GM23338 (cell line): Measurements from ENCODE around the gene ARF6. TPM values are rescaled to one million over a fixed set of nuclear protein-coding genes. Genes with fewer than 3 reads are reported as not detected.

Source experiments
- ATAC-seq: fragments of 200-7000 bp; cut with Tn5 transposase; 3 replicates; pipeline ENCODE4 v1.9.1; 2020
- DNase-seq: peaks from one replicate; pipeline ENCODE4 v3.0.0-alpha.2; 2015; ENCODE audit warnings: low spot score
- H2AFZ ChIP-seq: fragments of 200-600 bp; sonication (generic); 2 replicates; pipeline ENCODE4 v1.8.0; 2016; ENCODE audit warnings: antibody characterized with exemption, mild to moderate bottlenecking, moderate library complexity
- H3F3A ChIP-seq: fragments of 200-600 bp; sonication (generic); replicated peaks from 2 replicates; pipeline ENCODE4 v1.8.0; 2017; ENCODE audit warnings: antibody characterized with exemption, mixed run types, low read depth
- H3K27ac ChIP-seq: fragments of 200-600 bp; sonication (generic); 2 replicates; pipeline ENCODE4 v1.6.1; 2016; ENCODE audit warnings: low read depth
- H3K27me3 ChIP-seq: fragments of 200-600 bp; sonication (generic); 2 replicates; pipeline ENCODE4 v1.8.0; 2016; ENCODE audit warnings: mild to moderate bottlenecking, mixed run types, moderate library complexity; ENCODE audit not compliant: insufficient read depth
- H3K36me3 ChIP-seq: fragments of 200-600 bp; sonication (generic); 2 replicates; pipeline ENCODE4 v1.8.0; 2016; ENCODE audit warnings: mild to moderate bottlenecking; ENCODE audit not compliant: insufficient read depth
- H3K4me1 ChIP-seq: fragments of 200-600 bp; sonication (generic); 2 replicates; pipeline ENCODE4 v1.8.0; 2016; ENCODE audit warnings: mild to moderate bottlenecking, moderate library complexity; ENCODE audit not compliant: insufficient read depth
- H3K4me2 ChIP-seq: fragments of 200-600 bp; sonication (generic); 2 replicates; pipeline ENCODE4 v1.7.1; 2017; ENCODE audit warnings: mixed run types
- H3K4me3 ChIP-seq: fragments of 200-600 bp; sonication (generic); 2 replicates; pipeline ENCODE4 v1.6.1; 2016; ENCODE audit warnings: mixed run types
- H3K79me2 ChIP-seq: fragments of 200-600 bp; sonication (generic); replicated peaks from 2 replicates; pipeline ENCODE4 v1.8.0; 2017; ENCODE audit warnings: mild to moderate bottlenecking; ENCODE audit not compliant: insufficient read depth
- H3K9me2 ChIP-seq: fragments of 200-600 bp; sonication (generic); 2 replicates; pipeline ENCODE4 v1.8.0; 2017; ENCODE audit not compliant: insufficient read depth
- H4K20me1 ChIP-seq: fragments of 200-600 bp; sonication (generic); replicated peaks from 2 replicates; pipeline ENCODE4 v1.8.0; 2017; ENCODE audit warnings: mild to moderate bottlenecking; ENCODE audit not compliant: insufficient read depth
- H3K27ac Mint-ChIP-seq: 2 replicates; pipeline ENCODE4 v1.8.0; 2020; ENCODE audit warnings: inconsistent platforms, mild to moderate bottlenecking, moderate library complexity, mixed read lengths
- H3K27me3 Mint-ChIP-seq: 3 replicates; pipeline ENCODE4 v1.8.0; 2022; ENCODE audit warnings: low read depth, mild to moderate bottlenecking, moderate library complexity, mixed read lengths, inconsistent platforms; ENCODE audit not compliant: insufficient read depth, poor library complexity
- H3K36me3 Mint-ChIP-seq: 3 replicates; pipeline ENCODE4 v1.8.0; 2021; ENCODE audit warnings: low read depth, mild to moderate bottlenecking, inconsistent platforms, moderate library complexity, mixed read lengths
- H3K4me1 Mint-ChIP-seq: 3 replicates; pipeline ENCODE4 v1.8.0; 2020; ENCODE audit warnings: mild to moderate bottlenecking, inconsistent platforms, mixed read lengths
- H3K4me3 Mint-ChIP-seq: 3 replicates; pipeline ENCODE4 v1.8.0; 2021; ENCODE audit warnings: moderate library complexity, mild to moderate bottlenecking, inconsistent platforms, mixed read lengths
- H3K9me3 Mint-ChIP-seq: 3 replicates; pipeline ENCODE4 v1.8.0; 2020; ENCODE audit warnings: moderate library complexity, mild to moderate bottlenecking, inconsistent platforms, mixed read lengths
- CREB1 ChIP-seq: fragments of 250-450 bp; sonication (Bioruptor Pico); IDR thresholded peaks from 2 replicates; pipeline ENCODE4 v1.5.0; 2020; ENCODE audit warnings: low read depth, mild to moderate bottlenecking, moderate library complexity
- EZH2 ChIP-seq: fragments of 200-600 bp; sonication (generic); IDR thresholded peaks from one replicate; pipeline ENCODE4 v1.8.0; 2017; ENCODE audit warnings: antibody characterized with exemption, mild to moderate bottlenecking, low read depth; ENCODE audit not compliant: unreplicated experiment
- EZH2phosphoT487 ChIP-seq: fragments of 200-600 bp; sonication (generic); IDR thresholded peaks from one replicate; pipeline ENCODE4 v1.8.1; 2018; ENCODE audit warnings: antibody characterized with exemption; ENCODE audit not compliant: unreplicated experiment
- JUNB ChIP-seq: IDR thresholded peaks from one replicate; pipeline ENCODE4 v1.6.1; 2016; ENCODE audit warnings: antibody characterized with exemption; ENCODE audit not compliant: unreplicated experiment
- polyA plus RNA-seq: library from polyadenylated mRNA; unstranded; fragments of >200 nt; fragmentation: Nextera tagmentation; extraction: Ambion mirVana; gene quantifications from 2 replicates; pipeline ENCODE4 v1.2.1, GENCODE V29; 2016
- total RNA-seq: library from RNA; depleted of rRNA; stranded (reverse); fragments of >200 nt; shearing (Covaris generic); gene quantifications from 2 replicates; pipeline ENCODE4 v1.2.3, GENCODE V29; 2014
- TF ChIP-seq, protein P1 (sequence below): fragments of 250-450 bp; sonication (Bioruptor Pico); IDR thresholded peaks from 2 replicates; pipeline ENCODE4 v1.5.0; 2020; ENCODE audit warnings: mild to moderate bottlenecking, moderate library complexity

The ARF6 gene
- total and polyA plus RNA-seq, 2 experiments from 2014 or later = 47.8 to 73.1 TPM

DNA sequence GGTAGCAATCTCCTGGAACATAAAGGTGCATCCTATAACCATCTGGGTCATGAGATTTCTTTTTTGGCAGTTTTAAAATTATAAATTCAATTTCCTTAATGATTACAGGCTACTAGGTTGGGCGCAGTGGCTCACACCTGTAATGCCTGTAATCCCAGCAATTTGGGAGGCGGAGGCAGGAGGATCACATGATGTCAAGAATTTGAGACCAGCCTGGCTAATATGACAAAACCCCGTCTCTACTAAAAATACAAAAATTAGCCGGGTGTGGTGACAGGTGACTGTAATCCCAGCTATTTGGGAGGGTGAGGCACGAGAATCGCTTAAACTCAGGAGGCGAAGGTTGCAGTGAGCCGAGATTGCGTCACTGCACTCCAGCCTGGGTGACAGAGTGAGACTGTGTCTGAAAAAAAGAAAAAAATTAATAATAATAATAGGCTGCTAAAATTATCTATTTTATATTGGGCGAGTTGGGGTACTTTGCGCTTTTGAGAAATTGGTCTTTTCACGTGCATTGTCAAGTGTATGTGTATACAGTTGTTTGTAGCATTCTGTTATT, 17.2 kb upstream of the ARF6 start (continued):
- TF ChIP-seq EZH2phosphoT487 (no peak), JUNB (no peak), EZH2 (no peak)

DNA sequence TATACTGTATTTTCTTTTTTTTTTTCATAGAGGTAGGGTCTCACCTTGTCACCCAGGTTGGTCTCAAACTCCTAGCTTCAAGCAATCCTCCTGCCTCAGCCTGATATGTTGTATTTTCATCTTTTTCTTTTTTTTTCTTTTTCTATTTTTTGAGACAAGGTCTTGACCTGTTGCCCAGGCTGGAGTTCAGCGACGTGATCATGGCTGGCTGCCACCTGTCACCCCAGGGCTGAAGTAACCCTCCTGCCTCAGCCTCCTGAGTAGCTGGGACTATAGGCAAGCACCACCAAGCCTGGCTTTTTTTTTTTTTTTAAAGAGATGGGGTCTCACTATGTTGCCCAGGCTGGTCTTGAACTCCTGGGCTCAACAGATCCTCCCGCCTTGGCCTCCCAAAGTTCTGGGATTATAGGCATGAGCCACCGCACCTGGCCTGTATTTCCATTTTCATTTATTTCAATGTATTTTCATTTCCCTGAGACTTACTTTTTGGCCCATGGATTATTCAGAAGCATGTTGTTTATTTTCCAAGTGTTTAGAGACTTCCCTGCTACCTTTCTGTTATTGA, 16.2 kb upstream of the ARF6 start:
- TF ChIP-seq, protein P1, sequence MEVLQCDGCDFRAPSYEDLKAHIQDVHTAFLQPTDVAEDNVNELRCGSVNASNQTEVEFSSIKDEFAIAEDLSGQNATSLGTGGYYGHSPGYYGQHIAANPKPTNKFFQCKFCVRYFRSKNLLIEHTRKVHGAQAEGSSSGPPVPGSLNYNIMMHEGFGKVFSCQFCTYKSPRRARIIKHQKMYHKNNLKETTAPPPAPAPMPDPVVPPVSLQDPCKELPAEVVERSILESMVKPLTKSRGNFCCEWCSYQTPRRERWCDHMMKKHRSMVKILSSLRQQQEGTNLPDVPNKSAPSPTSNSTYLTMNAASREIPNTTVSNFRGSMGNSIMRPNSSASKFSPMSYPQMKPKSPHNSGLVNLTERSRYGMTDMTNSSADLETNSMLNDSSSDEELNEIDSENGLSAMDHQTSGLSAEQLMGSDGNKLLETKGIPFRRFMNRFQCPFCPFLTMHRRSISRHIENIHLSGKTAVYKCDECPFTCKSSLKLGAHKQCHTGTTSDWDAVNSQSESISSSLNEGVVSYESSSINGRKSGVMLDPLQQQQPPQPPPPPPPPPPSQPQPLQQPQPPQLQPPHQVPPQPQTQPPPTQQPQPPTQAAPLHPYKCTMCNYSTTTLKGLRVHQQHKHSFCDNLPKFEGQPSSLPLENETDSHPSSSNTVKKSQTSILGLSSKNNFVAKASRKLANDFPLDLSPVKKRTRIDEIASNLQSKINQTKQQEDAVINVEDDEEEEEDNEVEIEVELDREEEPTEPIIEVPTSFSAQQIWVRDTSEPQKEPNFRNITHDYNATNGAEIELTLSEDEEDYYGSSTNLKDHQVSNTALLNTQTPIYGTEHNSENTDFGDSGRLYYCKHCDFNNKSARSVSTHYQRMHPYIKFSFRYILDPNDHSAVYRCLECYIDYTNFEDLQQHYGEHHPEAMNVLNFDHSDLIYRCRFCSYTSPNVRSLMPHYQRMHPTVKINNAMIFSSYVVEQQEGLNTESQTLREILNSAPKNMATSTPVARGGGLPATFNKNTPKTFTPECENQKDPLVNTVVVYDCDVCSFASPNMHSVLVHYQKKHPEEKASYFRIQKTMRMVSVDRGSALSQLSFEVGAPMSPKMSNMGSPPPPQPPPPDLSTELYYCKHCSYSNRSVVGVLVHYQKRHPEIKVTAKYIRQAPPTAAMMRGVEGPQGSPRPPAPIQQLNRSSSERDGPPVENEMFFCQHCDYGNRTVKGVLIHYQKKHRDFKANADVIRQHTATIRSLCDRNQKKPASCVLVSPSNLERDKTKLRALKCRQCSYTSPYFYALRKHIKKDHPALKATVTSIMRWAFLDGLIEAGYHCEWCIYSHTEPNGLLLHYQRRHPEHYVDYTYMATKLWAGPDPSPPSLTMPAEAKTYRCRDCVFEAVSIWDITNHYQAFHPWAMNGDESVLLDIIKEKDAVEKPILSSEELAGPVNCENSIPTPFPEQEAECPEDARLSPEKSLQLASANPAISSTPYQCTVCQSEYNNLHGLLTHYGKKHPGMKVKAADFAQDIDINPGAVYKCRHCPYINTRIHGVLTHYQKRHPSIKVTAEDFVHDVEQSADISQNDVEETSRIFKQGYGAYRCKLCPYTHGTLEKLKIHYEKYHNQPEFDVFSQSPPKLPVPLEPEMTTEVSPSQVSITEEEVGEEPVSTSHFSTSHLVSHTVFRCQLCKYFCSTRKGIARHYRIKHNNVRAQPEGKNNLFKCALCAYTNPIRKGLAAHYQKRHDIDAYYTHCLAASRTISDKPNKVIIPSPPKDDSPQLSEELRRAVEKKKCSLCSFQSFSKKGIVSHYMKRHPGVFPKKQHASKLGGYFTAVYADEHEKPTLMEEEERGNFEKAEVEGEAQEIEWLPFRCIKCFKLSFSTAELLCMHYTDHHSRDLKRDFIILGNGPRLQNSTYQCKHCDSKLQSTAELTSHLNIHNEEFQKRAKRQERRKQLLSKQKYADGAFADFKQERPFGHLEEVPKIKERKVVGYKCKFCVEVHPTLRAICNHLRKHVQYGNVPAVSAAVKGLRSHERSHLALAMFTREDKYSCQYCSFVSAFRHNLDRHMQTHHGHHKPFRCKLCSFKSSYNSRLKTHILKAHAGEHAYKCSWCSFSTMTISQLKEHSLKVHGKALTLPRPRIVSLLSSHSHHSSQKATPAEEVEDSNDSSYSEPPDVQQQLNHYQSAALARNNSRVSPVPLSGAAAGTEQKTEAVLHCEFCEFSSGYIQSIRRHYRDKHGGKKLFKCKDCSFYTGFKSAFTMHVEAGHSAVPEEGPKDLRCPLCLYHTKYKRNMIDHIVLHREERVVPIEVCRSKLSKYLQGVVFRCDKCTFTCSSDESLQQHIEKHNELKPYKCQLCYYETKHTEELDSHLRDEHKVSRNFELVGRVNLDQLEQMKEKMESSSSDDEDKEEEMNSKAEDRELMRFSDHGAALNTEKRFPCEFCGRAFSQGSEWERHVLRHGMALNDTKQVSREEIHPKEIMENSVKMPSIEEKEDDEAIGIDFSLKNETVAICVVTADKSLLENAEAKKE = no peak
- TF ChIP-seq CREB1 (CRISPR knock-in tag) = no peak
- Mint-ChIP-seq H3K4me1 (peaks cover 4% of the 10 kb centered on the region), H3K27ac (no peak overlapping the region), H3K4me3 (no peak overlapping the region), H3K9me3 (no peaks in the 10 kb centered on the region), H3K27me3 (peaks cover 5% of the 10 kb centered on the region), H3K36me3 (no peaks in the 10 kb centered on the region)
- Histone ChIP-seq H3K27ac (no peak overlapping the region), H3K4me3 (no peak overlapping the region), H3K36me3 (no peaks in the 10 kb centered on the region), H3F3A (no peaks in the 10 kb centered on the region), H3K9me2 (no peaks in the 10 kb centered on the region), H4K20me1 (no peaks in the 10 kb centered on the region), H3K4me2 (no peak overlapping the region), H3K27me3 (no peaks in the 10 kb centered on the region), H2AFZ (no peak overlapping the region), H3K79me2 (no peaks in the 10 kb centered on the region), H3K4me1 (no peaks in the 10 kb centered on the region; the same call in 1 of the 2 replicates)
- DNase-seq (no peak), ATAC-seq (no peak)
